ENCODE results near the gene SLC28A2.
A peak's percentile ranks its signal among the peaks of the same experiment; 100 is the strongest.
"Not testable (repeated sequence)": the region's sequence is repeated elsewhere in the genome, so short reads cannot be mapped to it uniquely, and the experiment has no call there.

SLC28A2 gene

DNA sequence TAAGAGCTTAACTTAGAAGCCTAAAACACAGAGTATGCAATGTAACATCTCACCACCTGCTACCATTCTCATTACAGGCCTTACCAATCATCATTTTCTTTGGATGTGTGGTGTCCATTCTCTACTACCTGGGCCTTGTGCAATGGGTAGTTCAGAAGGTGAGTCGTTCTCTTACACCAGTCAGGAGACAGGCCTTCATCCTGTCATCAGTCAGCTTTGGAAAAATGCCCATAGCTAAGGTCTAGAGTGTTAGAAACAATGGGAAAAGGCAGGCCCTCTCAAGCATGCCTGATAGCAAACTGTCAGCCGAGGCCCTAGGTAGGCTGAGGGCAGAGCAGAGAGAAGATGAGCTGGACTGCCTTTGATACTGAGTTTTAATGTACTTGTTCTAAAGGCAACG, 13.5 kb downstream of the SLC28A2 start:
- no peak for DNase-seq

DNA sequence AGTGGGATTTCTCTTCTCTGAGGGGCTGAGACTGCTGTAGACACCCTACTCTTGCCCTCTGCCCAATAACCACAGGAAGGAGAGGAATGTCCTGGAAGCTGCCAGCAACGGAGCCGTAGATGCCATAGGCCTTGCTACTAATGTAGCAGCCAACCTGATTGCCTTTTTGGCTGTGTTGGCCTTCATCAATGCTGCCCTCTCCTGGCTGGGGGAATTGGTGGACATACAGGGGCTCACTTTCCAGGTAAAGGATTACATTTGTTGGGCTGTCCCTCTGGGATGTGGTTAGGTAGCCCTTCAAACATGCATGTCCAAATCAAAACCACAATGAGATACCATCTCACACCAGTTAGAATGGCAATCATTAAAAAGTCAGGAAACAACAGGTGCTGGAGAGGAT, 16.1 kb downstream of the SLC28A2 start:
- DNase-seq, result no peak

DNA sequence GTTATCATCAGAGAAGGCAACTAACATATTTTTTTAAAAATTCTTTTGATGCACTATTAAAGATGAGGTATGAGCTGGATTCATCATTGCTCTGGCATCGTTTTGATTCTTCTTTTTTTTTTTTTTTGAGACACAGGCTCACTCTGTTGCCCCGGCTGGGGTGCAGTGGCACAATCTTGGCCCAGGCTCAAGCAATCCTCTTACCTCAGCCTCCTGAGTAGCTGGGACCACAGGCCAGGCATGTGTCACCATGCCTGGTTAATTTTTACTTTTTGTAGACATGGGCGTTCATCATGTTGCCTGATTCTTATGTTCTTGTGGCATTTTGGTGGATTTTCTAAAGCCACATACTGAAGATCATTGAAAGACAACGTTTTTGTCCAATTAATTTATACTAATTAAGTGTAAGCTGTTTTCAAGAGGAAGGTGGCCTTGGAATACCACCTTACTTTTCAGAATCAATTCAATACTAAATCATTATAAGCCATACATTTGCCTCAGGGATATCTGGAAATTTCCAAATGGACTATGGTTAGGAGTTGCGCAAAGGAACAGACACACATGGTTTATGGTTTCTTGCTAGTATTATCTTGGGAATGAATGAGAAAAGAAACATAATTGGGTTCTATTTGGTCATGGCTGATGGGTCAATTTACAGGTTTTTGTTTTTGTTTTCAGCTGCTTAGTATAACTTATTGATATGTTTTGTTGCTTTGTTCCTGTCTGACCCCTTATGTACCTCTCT, 22.8 kb downstream of the SLC28A2 start:
- no peak for DNase-seq

DNA sequence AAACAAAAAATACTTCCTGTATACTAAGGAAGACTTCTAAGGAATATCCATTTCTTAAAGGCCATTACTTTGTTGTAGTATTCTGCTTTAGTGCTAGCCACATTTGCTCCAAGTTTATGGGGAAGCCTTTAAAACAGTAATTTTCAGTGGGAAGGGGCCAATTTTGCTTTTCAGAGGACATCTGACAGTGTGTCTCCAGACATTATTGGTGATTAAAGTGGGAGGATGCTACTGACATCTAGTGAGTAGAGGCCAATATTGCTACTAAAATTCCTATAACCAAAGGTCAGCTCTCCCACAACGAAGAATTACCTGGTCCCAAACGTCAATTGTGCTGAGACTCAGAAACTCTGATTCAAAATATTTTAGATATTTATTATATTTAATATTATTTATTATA, 24.8 kb downstream of the SLC28A2 start:
- no peak for DNase-seq

DNA sequence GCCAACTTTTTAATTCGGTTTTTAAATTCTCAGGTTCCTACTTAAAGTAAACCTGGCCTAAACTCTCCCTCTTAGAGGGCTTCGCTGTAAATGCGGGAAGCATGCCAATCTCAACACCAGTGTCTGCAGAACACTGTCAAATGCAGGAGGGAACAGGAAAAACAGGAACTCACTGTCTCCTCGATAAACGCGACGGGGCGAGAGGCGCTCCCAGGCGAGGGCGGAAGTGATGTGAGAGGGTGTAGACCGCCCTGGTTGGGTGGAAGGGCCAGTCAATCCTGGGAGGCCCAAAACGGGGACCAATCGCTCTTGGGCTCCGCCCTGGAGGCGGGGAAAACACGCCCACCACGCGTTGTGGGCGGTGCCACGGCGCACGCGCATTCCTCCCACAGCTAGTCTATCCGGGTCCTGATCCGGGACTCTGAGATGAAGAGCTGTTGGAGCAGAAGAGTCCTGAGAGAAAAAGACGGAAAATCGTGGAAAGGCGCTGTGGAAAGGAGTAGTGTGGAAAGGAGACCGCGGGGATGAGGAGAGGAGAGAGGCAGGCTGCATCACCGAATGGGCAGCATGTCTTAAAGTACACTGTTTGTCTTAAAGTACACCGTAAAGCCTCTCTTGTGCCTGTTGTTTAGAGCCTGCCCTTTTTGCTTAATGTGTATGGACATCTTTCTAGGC, 27.1 kb downstream of the SLC28A2 start:
- DNase-seq, result peak; percentile 91

DNA sequence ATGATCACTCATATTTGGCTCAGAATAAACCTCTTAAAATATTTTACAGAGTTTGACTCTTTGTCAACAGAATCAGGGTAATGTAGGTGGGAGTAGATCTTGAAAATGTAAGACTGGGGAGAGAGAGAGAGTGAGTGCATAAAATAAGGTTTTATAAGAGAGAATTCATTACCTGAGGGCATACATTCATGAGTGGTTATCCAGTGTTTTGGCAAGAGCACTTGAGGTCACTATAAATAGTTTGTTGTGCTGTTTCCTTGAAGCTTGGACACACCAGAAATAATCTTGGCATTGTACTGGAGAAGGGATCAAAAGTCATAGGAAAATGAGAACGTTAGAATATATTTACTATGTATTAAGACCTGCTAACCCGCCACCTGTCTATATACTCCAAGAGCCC, 33.4 kb downstream of the SLC28A2 start:
- no peak for DNase-seq

DNA sequence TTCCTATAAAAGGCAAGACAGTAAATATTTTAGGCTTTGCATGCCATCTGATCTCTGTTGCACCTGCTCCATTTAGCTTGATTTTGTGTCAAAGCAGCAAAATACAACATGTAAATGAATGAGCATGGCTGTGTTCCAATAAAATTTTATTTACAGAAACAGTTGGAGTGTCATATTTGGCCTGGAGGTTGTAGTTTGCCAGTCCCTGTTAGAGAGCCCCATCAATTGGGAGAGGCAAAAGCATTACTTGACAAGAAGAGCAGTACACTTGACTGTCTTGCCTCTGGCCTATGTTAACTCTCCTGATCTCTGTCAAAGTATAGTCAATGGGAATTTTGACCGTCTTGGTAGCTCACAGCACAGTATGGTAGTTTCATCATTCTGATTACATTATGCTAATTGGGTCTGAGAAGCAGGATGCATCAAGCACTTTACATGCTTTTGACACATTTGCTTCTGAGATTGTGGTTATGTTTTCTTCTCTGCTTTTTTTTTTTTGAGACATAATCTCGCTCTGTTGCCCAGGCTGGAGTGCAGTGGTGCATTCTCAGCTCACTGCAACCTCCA, 35.4 kb downstream of the SLC28A2 start:
- DNase-seq, result no peak

DNA sequence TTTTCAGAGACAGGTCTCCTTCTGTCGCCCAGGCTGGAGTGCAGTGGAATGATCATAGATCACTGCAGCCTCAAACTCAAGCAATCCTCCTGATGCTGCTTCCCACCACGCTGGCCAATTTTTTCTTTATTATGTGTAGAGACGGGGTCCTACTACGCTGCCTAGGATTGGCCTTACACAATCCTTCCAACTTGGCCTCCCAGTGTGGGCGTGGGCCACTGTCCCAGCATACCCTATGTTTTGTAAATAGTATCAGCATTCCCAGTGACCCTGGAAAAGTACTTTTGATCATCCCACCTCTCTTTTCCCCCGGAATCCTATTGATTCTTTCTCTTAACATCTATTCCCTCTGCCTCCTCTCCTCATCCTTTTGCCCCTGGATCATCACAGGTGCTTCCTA, 36.9 kb downstream of the SLC28A2 start:
- no peak for DNase-seq

DNA sequence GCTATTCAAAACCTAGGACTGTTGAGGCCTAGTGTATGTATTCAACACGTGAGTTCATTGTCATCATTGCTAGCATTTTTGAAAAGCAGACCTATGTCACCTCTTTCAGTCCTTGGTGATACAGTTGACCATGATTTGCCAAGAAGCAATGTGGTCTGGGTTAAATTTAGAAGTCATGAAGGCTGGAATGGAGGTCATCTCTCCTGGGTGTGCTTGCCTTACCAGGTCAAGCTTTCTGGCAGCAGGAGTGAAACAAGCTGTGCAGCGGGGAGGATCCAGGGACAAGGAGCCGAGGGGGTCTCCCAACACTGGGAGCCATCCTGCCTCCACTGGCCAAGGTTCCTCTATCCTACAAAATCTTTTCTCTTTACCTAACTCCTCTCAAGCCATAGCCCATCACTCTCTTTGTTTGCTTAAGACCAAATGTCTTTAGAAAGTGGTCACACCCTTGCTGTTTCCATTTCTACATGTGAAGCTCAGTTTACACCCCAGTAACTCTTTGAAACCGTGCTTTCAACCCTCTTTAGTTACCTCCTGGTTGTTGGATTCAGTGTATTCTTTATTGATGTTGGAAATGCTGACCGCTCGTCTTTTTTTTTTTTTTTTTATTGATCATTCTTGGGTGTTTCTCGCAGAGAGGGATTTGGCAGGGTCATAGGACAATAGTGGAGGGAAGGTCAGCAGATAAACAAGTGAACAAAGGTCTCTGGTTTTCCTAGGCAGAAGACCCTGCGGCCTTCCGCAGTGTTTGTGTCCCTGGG, 40.0 kb downstream of the SLC28A2 start:
- no peak for DNase-seq

DNA sequence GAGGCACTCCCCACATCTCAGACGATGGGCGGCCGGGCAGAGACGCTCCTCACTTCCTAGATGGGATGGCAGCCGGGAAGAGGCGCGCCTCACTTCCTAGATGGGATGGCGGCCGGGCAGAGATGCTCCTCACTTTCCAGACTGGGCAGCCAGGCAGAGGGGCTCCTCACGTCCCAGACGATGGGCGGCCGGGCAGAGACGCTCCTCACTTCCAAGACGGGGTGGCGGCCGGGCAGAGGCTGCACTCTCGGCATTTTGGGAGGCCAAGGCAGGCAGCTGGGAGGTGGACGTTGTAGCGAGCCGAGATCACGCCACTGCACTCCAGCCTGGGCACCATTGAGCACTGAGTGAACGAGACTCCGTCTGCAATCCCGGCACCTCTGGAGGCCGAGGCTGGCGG, 41.3 kb downstream of the SLC28A2 start:
- DNase-seq, result not testable (repeated sequence)

DNA sequence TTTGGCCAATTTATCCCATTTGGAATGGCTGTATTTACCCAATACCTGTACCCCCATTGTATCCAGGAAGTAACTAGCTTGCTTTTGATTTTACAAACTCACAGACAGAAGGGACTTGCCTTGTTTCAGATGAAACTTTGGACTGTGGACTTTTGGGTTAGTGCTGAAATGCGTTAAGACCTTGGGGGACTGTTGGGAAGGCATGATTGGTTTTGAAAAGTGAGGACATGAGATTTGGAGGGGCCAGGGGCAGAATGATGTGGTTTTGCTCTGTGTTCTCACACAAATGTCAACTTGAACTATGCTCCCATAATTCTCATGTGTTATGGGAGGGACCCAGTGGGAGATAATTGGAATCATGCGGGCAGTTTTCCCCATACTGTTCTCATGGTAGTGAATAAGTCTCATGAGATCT, 46.9 kb downstream of the SLC28A2 start:
- DNase-seq, result not testable (repeated sequence)

DNA sequence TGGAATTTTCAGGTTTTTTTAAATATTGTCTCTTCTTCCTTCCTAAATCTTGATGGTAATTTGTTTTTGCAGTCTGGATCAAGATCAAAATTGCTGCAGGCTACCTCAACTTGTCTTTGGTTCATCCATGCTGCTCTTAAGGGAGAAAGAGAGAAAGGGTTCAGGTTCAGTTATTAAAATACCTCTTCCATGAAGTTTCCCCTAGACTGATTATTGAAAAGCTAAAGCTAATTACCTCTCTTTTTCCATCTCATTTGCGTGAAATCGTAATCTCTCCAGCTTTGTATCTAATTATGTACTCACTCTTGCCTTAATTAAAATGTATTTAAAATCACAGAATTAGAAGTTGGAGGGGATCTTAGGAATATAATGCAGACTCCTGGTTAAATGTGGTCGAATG, 52.7 kb downstream of the SLC28A2 start:
- no peak for DNase-seq

DNA sequence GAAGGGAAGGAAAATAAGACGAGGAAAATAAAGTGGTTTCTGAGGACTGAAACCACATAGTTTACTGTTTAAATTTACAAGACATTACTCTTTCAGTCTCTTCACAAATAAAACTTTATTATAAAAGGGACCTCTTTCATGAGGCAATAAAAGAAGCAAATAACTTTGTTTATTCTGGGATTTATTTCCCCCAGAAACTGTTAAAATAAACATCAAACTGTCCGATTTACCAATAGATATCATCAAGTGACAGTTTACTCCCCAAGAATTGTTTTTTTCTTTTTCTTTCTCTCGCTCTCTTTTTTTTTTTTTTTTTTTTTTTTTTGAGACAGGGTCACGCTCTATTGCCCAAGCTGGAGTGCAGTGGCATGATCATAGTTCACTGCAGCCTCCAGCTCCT, 54.1 kb downstream of the SLC28A2 start:
- DNase-seq, result no peak

DNA sequence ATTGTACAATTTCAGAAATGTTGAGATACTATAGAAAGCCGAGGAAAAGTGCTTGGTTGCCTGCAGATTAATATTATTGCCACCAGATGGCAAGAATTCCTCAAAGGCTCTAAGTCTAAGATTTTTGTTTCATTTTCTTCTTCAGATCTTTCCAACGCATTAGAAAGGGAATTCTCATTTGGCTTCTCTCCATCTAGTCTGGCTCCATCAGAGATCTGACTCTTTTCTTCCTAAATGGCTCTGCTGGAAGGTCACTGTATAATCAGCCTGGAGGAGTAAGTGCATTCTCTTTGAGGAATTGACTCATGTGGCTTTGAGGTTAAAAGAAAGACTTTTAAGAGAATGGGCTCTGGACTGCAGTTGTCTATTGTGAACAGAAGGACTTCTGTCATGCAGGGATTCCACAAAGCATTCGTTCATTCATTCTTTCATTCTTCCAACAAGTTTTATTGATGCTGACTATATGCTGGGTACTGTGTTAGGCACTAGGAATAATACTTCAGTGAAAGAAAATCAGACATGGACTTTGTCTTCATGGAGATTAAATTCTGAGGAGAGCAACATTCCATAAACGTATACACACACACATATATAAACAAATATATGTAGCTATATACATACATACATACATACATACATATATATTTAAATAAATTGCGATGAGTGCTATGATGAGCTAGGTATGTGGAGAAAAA, 55.3 kb downstream of the SLC28A2 start:
- DNase-seq, result no peak

DNA sequence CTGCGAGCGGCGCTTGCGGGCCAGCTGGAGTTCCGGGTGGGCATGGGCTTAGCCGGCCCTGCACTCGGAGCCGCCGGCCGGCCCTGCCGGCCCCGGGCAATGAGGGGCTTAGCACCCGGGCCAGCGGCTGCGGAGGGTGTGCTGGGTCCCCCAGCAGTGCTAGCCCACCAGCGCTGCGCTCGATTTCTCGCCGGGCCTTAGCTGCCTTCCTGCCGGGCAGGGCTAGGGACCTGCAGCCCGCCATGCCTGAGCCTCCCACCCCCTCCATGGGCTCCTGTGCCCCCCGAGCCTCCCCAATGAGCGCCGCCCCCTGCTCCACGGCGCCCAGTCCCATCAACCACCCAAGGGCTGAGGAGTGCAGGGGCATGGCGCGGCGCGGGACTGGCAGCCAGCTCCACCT, 62.1 kb downstream of the SLC28A2 start:
- not testable (repeated sequence) for DNase-seq

DNA sequence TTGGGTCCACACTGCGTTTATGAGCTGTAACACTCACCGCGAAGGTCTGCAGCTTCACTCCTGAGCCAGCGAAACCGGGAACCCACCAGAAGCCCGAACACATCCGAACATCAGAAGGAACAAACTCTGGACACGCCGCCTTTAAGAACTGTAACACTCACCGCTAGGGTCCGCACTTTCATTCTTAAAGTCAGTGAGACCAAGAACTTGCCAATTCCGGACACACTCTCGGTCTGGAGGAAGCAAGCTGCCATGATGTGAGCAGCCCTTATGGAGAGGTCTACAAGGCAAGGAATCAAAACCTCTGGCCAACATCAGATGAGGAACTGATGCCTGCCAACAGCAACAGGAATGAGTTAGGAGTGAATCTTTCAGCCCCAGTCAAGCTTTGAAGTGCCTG, 62.9 kb downstream of the SLC28A2 start:
- DNase-seq, result no peak

DNA sequence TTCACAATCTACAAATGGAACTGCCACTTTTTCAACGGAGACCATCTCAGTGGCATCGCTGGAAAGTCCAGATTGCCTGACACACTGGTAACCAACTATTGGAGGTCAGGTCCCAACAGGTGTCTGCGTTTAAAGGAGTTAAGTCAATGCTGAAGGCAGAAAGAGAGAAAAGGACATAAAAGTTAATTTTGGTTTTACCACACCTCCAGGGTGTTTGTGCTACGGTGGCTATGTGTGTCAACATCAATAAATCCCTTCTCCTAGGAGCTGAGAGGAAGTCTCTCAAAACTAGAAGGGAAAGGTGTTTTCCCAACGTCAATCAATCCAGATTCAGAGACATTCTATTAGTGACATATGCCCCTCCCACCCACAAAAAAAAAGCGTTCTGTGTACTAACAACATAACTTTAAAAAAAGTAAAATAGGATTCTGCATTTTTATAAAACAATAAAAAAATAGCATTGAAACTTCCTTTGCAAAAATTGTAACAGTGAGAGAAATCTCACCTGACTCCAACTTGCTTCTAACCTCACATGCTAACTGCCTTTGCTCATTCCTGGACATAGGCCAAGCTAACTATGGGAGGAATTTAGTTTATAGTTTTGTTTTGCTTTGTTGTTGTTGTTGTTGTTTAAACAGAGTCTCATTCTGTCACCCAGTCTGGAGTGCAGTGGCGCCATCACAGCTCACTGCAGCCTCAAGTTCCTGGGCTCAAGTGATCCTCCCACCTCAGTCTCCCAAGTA, 67.6 kb downstream of the SLC28A2 start:
- no peak for DNase-seq

DNA sequence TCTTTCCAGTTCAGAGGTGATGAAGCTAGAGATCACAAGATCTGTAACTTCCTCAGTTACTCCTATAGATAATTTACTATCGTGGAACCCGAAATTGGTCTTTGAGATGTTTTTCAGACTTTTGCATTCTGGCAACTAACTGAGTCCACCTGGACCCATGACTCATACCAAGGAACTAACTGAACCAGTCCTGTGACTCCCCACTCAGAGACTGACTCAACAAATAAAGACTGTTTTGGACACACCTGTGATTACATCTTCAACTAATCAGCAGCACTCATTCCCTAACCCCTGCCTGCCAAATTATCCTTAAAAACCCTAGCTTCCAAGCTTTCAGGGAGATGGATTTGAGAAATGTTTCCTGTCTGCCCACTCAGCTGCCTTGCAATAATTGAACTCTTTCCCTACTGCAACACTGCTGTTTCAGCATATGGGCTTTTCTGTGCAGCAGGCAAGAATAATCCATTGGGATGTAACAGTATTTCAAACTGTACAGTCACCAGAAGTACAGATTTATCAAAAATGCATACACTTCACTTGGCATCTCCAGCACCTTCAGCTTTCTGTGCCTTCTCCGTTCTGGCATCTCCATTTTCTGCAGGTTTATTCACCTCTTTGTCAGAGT, 68.7 kb downstream of the SLC28A2 start:
- DNase-seq, result no peak

DNA sequence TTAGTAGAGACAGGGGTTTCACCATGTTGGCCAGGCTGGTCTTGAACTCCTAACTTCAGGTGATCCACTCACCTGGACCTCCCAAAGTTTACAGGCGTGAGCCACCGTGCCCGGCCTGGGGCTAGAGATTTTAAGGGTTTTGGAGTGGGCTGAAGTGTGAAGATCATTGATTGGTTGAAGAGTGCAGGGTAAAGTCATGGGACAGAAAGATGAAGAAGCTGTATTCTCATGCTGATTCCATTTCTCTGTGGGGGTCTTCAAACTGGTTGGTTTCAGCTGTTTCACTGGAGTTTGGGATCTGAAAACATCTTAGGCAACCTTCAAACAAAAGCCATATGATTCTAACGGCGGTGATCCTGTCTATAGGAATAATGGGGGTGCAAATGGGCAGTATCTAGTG, 74.2 kb downstream of the SLC28A2 start:
- no peak for DNase-seq

DNA sequence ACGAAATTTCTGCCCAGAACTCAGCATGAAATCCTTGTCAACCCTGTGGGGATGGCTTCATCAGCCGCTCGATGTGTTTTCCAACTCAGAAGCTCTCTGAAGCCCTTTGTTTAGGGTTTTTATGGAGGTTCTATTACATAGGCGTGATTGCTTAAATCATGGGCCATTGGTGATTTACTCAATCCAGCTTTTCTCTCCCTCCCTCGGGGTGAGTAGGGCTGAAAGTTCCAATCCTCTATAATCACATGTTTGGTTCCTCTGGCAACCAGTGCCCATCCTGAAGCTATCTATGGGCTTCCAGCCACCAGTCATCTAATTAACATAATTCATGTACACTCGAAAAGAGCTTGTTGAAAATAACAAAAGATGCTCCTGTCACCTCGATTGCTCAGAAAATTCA, 74.7 kb downstream of the SLC28A2 start:
- no peak for DNase-seq

Data from NCI-H1092 (cell line).